ENCODE measurements around the gene EDN3.
"Not testable (repeated sequence)": the region's sequence is repeated elsewhere in the genome, so short reads cannot be mapped to it uniquely, and the experiment has no call there.

Gene EDN3

GRCh38 chr20:59351157-59352040 is 51.0 kb downstream of the EDN3 start:
- TF ChIP-seq MYC (IDR thresholded peaks at IDR 0.05; ENCODE audit: low read depth, low read length) (no peak), CTCF (IDR thresholded peaks at IDR 0.05; ENCODE audit: low read depth, low read length) (no peak), MAX (IDR thresholded peaks at IDR 0.05; ENCODE audit: low read depth, low read length) (no peak), POLR2A (IDR thresholded peaks at IDR 0.05; ENCODE audit: extremely low read depth, insufficient read length) (no peak)
- H3K4me3 ChIP-seq (ENCODE audit: low read depth, low read length): no peak overlapping the region
- no peak for DNase-seq (ENCODE audit: low read depth)

- no peak for TF ChIP-seq MAX (IDR thresholded peaks at IDR 0.05; ENCODE audit: low read depth, low read length)
- no peak for TF ChIP-seq MYC (IDR thresholded peaks at IDR 0.05; ENCODE audit: low read depth, low read length)
- H3K4me3 ChIP-seq (ENCODE audit: low read depth, low read length): no peak overlapping the region
- no peak for DNase-seq (ENCODE audit: low read depth)
These were observed 52.1 kb downstream of the EDN3 start for GRCh38 chr20:59352541-59352940.

- no peak overlapping the region for H3K4me3 ChIP-seq (ENCODE audit: low read depth, low read length)
- TF ChIP-seq MYC (IDR thresholded peaks at IDR 0.05; ENCODE audit: low read depth, low read length): no peak
- TF ChIP-seq CTCF (IDR thresholded peaks at IDR 0.05; ENCODE audit: low read depth, low read length): no peak
- TF ChIP-seq MAX (IDR thresholded peaks at IDR 0.05; ENCODE audit: low read depth, low read length): no peak
- TF ChIP-seq POLR2A (IDR thresholded peaks at IDR 0.05; ENCODE audit: extremely low read depth, insufficient read length): no peak
- no peak for DNase-seq (ENCODE audit: low read depth)
These were observed 52.6 kb downstream of the EDN3 start for GRCh38 chr20:59352990-59353389.

GRCh38 chr20:59354460-59354859 is 54.0 kb downstream of the EDN3 start:
- no peak for DNase-seq (ENCODE audit: low read depth)
- TF ChIP-seq MYC (IDR thresholded peaks at IDR 0.05; ENCODE audit: low read depth, low read length) (no peak), CTCF (IDR thresholded peaks at IDR 0.05; ENCODE audit: low read depth, low read length) (no peak), POLR2A (IDR thresholded peaks at IDR 0.05; ENCODE audit: extremely low read depth, insufficient read length) (no peak), MAX (IDR thresholded peaks at IDR 0.05; ENCODE audit: low read depth, low read length) (no peak)

GRCh38 chr20:59355242-59355641 is 54.8 kb downstream of the EDN3 start:
- DNase-seq (ENCODE audit: low read depth): no peak
- TF ChIP-seq MYC (IDR thresholded peaks at IDR 0.05; ENCODE audit: low read depth, low read length): no peak
- TF ChIP-seq MAX (IDR thresholded peaks at IDR 0.05; ENCODE audit: low read depth, low read length): no peak
- no peak for TF ChIP-seq CTCF (IDR thresholded peaks at IDR 0.05; ENCODE audit: low read depth, low read length)
- TF ChIP-seq POLR2A (IDR thresholded peaks at IDR 0.05; ENCODE audit: extremely low read depth, insufficient read length): no peak
- no peak overlapping the region for H3K4me3 ChIP-seq (ENCODE audit: low read depth, low read length)

More at GRCh38 chr20:59354460-59354859, 54.0 kb downstream of the EDN3 start:
- no peak overlapping the region for H3K4me3 ChIP-seq (ENCODE audit: low read depth, low read length)

GRCh38 chr20:59356662-59357165 is 56.3 kb downstream of the EDN3 start:
- no peak for DNase-seq (ENCODE audit: low read depth)
- TF ChIP-seq MAX (IDR thresholded peaks at IDR 0.05; ENCODE audit: low read depth, low read length) (no peak), CTCF (IDR thresholded peaks at IDR 0.05; ENCODE audit: low read depth, low read length) (no peak), POLR2A (IDR thresholded peaks at IDR 0.05; ENCODE audit: extremely low read depth, insufficient read length) (no peak), MYC (IDR thresholded peaks at IDR 0.05; ENCODE audit: low read depth, low read length) (no peak)
- no peak overlapping the region for H3K4me3 ChIP-seq (ENCODE audit: low read depth, low read length)

GRCh38 chr20:59358793-59359192 is 58.4 kb downstream of the EDN3 start:
- DNase-seq (ENCODE audit: low read depth); H3K4me3 ChIP-seq (ENCODE audit: low read depth, low read length): not testable (repeated sequence)

Data from NB4 (cell line).